ENCODE data around the gene PM20D1.

PM20D1 gene

DNA sequence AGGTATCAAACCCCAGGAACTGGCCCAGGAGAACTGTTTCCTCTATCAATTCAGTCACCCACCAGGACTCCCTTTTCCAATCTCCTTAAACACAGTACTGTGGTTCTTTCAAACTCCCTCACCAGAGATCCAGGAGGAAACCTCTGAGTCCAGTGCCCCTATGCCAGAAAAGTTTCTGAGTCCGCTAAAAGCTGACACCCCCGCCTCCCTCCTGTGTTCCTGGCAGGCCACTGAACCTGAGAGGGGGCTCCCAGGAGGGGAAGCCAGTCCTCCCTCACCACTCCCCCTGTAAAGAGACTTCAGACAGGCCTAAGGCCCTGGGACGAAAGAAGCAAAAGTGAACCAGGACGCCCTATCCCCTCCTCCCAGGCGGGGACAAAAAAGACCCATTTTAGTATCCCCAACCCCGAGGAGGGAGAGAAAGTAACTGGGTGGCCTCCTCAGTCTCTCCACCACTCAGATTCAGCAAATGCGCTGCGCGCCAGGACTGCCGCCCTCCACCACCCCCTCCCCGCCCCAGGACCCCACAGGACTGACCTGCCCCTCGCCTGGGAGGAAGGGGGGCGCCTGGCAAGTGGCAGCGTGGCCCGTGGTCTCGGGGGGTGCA lies 37.6 kb downstream of the PM20D1 start:
- H3K9me3 ChIP-seq (ENCODE audit: severe bottlenecking): no peaks in the 10 kb centered on the region
- H3K4me1 ChIP-seq (ENCODE audit: insufficient read depth, poor library complexity, severe bottlenecking): peaks cover 7% of the 10 kb centered on the region
- H3K36me3 ChIP-seq (ENCODE audit: low read depth): peaks cover 8% of the 10 kb centered on the region
- ATAC-seq (ENCODE audit: low read depth) (peak; percentile 22), DNase-seq (ENCODE audit: low spot score) (no peak)
- peak overlapping the region; percentile 64 for H3K4me3 ChIP-seq (ENCODE audit: severe bottlenecking)
- peak overlapping the region; percentile 35 for H3K27ac ChIP-seq (ENCODE audit: poor library complexity, severe bottlenecking)
- H3K27me3 ChIP-seq (ENCODE audit: insufficient read depth, poor library complexity, severe bottlenecking): no peaks in the 10 kb centered on the region
- TF ChIP-seq, protein P1, sequence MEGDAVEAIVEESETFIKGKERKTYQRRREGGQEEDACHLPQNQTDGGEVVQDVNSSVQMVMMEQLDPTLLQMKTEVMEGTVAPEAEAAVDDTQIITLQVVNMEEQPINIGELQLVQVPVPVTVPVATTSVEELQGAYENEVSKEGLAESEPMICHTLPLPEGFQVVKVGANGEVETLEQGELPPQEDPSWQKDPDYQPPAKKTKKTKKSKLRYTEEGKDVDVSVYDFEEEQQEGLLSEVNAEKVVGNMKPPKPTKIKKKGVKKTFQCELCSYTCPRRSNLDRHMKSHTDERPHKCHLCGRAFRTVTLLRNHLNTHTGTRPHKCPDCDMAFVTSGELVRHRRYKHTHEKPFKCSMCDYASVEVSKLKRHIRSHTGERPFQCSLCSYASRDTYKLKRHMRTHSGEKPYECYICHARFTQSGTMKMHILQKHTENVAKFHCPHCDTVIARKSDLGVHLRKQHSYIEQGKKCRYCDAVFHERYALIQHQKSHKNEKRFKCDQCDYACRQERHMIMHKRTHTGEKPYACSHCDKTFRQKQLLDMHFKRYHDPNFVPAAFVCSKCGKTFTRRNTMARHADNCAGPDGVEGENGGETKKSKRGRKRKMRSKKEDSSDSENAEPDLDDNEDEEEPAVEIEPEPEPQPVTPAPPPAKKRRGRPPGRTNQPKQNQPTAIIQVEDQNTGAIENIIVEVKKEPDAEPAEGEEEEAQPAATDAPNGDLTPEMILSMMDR (IDR thresholded peaks at IDR 0.05; ENCODE audit: poor library complexity, severe bottlenecking): no peak

DNA sequence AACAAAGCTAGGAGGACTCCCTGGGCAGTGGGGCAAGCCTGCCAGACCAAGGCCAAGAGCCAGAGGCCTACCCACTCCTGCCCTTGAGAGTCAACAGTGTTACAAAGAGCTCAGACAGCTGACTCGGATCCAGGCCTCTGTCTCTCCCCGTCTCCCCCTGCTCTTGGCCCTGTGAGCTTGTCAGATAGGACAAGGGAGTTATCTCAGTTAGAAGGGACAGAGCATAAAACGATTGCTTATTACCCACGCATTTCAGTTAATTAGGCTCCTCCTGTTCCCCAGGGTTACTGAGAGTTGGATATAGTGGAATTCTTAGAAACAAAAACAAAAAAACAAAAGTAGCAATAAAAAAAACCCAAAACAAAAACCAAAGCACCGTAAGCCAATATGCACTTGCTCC lies 38.3 kb downstream of the PM20D1 start:
- H3K36me3 ChIP-seq (ENCODE audit: low read depth): peaks cover 8% of the 10 kb centered on the region
- ATAC-seq (ENCODE audit: low read depth) (no peak), DNase-seq (ENCODE audit: low spot score) (no peak)
- peak overlapping the region; percentile 64 for H3K4me3 ChIP-seq (ENCODE audit: severe bottlenecking)
- H3K27ac ChIP-seq (ENCODE audit: poor library complexity, severe bottlenecking): no peak overlapping the region
- H3K9me3 ChIP-seq (ENCODE audit: severe bottlenecking): no peaks in the 10 kb centered on the region
- H3K27me3 ChIP-seq (ENCODE audit: insufficient read depth, poor library complexity, severe bottlenecking): no peaks in the 10 kb centered on the region
- peaks cover 7% of the 10 kb centered on the region for H3K4me1 ChIP-seq (ENCODE audit: insufficient read depth, poor library complexity, severe bottlenecking)
- TF ChIP-seq, protein P1 (IDR thresholded peaks at IDR 0.05; ENCODE audit: poor library complexity, severe bottlenecking): no peak

DNA sequence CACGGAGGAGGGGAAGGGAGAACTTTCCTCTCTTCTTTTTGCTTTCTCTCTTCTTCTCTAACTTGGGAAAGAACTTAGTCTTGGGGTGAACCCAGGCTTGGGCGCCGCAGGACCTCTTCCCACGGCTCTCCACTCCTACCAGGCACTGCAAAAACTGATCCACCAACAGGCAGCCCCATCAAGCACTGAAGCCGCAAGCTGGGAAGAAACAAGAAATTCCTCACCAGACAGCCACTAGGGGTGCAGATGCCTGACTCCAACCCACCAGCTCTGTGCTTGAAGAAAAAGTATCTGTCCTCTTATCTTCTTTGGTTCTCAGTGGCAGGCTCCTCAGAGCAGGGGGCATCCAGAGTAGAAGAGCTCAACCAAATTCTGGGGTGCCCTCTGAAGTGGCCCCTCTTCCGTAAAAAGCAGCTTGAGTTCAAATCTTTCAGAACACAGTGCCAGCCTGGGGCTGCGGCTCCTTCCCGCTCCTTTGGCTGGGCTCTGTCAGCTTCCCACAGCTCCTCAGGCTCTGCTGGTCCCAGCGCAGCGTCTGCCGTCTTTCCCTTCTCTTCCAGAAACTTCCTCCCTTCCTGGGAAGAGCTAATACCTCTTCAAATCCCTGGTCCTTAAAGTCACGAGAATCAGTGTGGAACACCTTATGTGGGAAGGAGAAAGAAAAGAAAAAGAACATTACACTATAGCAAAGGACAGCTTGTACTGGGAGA lies 39.3 kb downstream of the PM20D1 start:
- no peak for ATAC-seq (ENCODE audit: low read depth)
- DNase-seq (ENCODE audit: low spot score): no peak
- H3K9me3 ChIP-seq (ENCODE audit: severe bottlenecking): no peaks in the 10 kb centered on the region
- no peak overlapping the region for H3K4me3 ChIP-seq (ENCODE audit: severe bottlenecking)
- TF ChIP-seq, protein P1 (IDR thresholded peaks at IDR 0.05; ENCODE audit: poor library complexity, severe bottlenecking): peak; percentile 17
- H3K27ac ChIP-seq (ENCODE audit: poor library complexity, severe bottlenecking): no peak overlapping the region
- no peaks in the 10 kb centered on the region for H3K27me3 ChIP-seq (ENCODE audit: insufficient read depth, poor library complexity, severe bottlenecking)
- H3K4me1 ChIP-seq (ENCODE audit: insufficient read depth, poor library complexity, severe bottlenecking): peaks cover 9% of the 10 kb centered on the region
- peaks cover 8% of the 10 kb centered on the region for H3K36me3 ChIP-seq (ENCODE audit: low read depth)

DNA sequence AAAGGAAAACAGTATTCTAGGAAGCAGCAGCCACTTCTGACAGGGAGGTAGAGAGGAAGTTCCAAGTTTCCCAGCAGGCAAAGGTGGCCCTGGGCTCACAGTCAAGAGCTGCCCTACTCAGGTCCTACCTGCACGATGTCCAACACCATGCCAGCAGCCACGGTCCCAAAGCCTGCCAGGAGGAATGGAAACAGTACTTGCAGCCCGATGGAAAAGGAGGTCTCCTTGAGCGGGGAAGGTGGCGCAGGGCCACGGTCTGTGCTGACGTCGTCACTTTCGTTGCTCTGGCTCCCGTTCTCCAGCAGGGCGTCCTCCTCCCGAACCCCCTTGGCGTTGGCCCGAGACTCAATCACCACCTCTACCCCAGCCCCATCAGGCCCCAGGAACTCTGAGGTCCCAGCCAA lies 40.0 kb downstream of the PM20D1 start:
- H3K27me3 ChIP-seq (ENCODE audit: insufficient read depth, poor library complexity, severe bottlenecking): no peaks in the 10 kb centered on the region
- ATAC-seq (ENCODE audit: low read depth) (no peak), DNase-seq (ENCODE audit: low spot score) (no peak)
- peaks cover 8% of the 10 kb centered on the region for H3K36me3 ChIP-seq (ENCODE audit: low read depth)
- peaks cover 12% of the 10 kb centered on the region for H3K4me1 ChIP-seq (ENCODE audit: insufficient read depth, poor library complexity, severe bottlenecking)
- TF ChIP-seq, protein P1 (IDR thresholded peaks at IDR 0.05; ENCODE audit: poor library complexity, severe bottlenecking): no peak
- no peak overlapping the region for H3K27ac ChIP-seq (ENCODE audit: poor library complexity, severe bottlenecking)
- H3K9me3 ChIP-seq (ENCODE audit: severe bottlenecking): no peaks in the 10 kb centered on the region
- no peak overlapping the region for H3K4me3 ChIP-seq (ENCODE audit: severe bottlenecking)

DNA sequence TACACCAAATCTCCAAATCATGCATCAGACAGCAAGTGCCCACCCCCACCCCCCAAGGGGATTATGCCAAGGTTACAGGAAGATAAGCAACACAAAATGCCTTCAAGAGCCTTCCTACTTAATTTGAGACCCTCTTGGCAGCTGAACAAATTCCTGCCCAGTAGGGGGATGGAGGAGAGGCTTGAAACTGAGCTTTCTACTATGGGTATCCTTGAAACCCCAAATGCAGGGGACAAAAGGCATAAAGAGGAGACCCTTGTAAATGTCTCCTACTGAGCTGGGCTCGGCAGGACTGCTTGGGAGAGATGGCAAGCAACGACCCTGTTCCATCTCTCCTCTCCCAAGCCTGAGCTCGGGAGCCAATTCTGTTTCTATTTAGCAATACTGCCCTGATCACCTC lies 40.5 kb downstream of the PM20D1 start:
- no peak overlapping the region for H3K4me3 ChIP-seq (ENCODE audit: severe bottlenecking)
- ATAC-seq (ENCODE audit: low read depth) (no peak), DNase-seq (ENCODE audit: low spot score) (no peak)

More for the DNA sequence above, 40.5 kb downstream of the PM20D1 start:
- Histone ChIP-seq H3K4me1 (ENCODE audit: insufficient read depth, poor library complexity, severe bottlenecking) (peaks cover 12% of the 10 kb centered on the region), H3K27me3 (ENCODE audit: insufficient read depth, poor library complexity, severe bottlenecking) (no peaks in the 10 kb centered on the region), H3K9me3 (ENCODE audit: severe bottlenecking) (no peaks in the 10 kb centered on the region), H3K27ac (ENCODE audit: poor library complexity, severe bottlenecking) (no peak overlapping the region), H3K36me3 (ENCODE audit: low read depth) (peaks cover 8% of the 10 kb centered on the region)
- TF ChIP-seq, protein P1 (IDR thresholded peaks at IDR 0.05; ENCODE audit: poor library complexity, severe bottlenecking): no peak
